BJ (cell line): ENCODE results near the gene APOA1. TPM values are rescaled to one million over a fixed set of nuclear protein-coding genes. Genes with fewer than 3 reads are reported as not detected.

Experiments used
- CTCF ChIA-PET: fragments of 350-600 bp; formaldehyde crosslinking; extraction: SDS; loops from one replicate; lab custom pipeline; 2021; ENCODE audit warnings: antibody characterized with exemption, inconsistent platforms; lab: Yijun Ruan, JAX
- POLR2A ChIA-PET: fragments of 300-600 bp; sonication (Branson Sonifier 250); formaldehyde crosslinking; extraction: SDS; loops from one replicate; lab custom pipeline; 2021; ENCODE audit warnings: antibody characterized with exemption; lab: Charles Lee
- DNase-seq: peaks from one replicate; pipeline ENCODE4 v3.0.0-alpha.2; 2011; ENCODE audit warnings: low read depth
- H3K27me3 ChIP-seq: 2 replicates; pipeline ENCODE4 v1.6.0; 2011; ENCODE audit warnings: low read length; ENCODE audit not compliant: control insufficient read depth, insufficient read depth
- H3K36me3 ChIP-seq: 2 replicates; pipeline ENCODE4 v1.5.1; 2011; ENCODE audit warnings: low read length; ENCODE audit not compliant: control insufficient read depth, insufficient read depth
- H3K4me3 ChIP-seq: 2 replicates; pipeline ENCODE4 v1.5.1; 2011; ENCODE audit warnings: low read depth, mild to moderate bottlenecking, control low read depth, low read length
- CTCF ChIP-seq: IDR thresholded peaks from 2 replicates; pipeline ENCODE4 v1.5.1; 2011; ENCODE audit warnings: low read depth, mild to moderate bottlenecking, control low read depth, inconsistent platforms, low read length, moderate library complexity; ENCODE audit not compliant: insufficient read depth
- polyA plus RNA-seq: library from polyadenylated mRNA; depleted of rRNA; stranded (reverse); fragments of >200 nt; gene quantifications from 2 replicates; pipeline ENCODE4 v1.2.3, GENCODE V29; 2011

APOA1 gene
- polyA plus RNA-seq, 1 experiment = not detected

GRCh38 chr11:116829525-116830183 lies 7.8 kb downstream of the APOA1 start, which contains the start of gene APOC3:
TSS of gene APOC3 (plus strand) at chr11:116829907. CDS start at chr11:116830583, 676 bp downstream.
- DNase-seq = no peak
- no peak within 1 kb of the TSS for H3K4me3 ChIP-seq
- H3K36me3 ChIP-seq = no peaks in the 10 kb centered on the region
- ChIA-PET POLR2A (no interaction called here), CTCF (interaction anchor here (0.6 to 1.5 kb wide), 4 partner anchors 29 to 393 kb away, joined by 3 to 5 read pairs (median 3); no protein-coding TSS in a partner anchor)
- no peak for TF ChIP-seq CTCF
- no peaks in the 10 kb centered on the region; the same call in 1 of the 2 replicates for H3K27me3 ChIP-seq

- TF ChIP-seq CTCF = no peak
- H3K4me3 ChIP-seq = no peak overlapping the region
- H3K27me3 ChIP-seq = no peaks in the 10 kb centered on the region; the same call in 1 of the 2 replicates
- CTCF ChIA-PET = interaction anchor here (0.6 to 1.5 kb wide), 4 partner anchors 28 to 277 kb away, joined by 3 to 5 read pairs (median 3); partner anchors contain the start of gene APOA5
- DNase-seq = no peak
- POLR2A ChIA-PET = interaction anchor here (0.6 kb wide), 1 partner anchor 247 kb away, joined by 5 read pairs; no protein-coding TSS in a partner anchor
- H3K36me3 ChIP-seq = no peaks in the 10 kb centered on the region
Measured at GRCh38 chr11:116828632-116829524, 8.5 kb downstream of the APOA1 start.

- Histone ChIP-seq H3K27me3 (no peaks in the 10 kb centered on the region; the same call in 1 of the 2 replicates), H3K4me3 (no peak overlapping the region), H3K36me3 (no peaks in the 10 kb centered on the region)
- CTCF ChIA-PET = interaction anchor here (1.0 to 1.2 kb wide), 2 partner anchors 11 to 37 kb away, joined by 3 read pairs; no protein-coding TSS in a partner anchor
- no peak for DNase-seq
- TF ChIP-seq CTCF = no peak
- POLR2A ChIA-PET = no interaction called here
Measured at GRCh38 chr11:116827461-116827860, 10.0 kb downstream of the APOA1 start.

- no peak overlapping the region for H3K4me3 ChIP-seq
- TF ChIP-seq CTCF = no peak
- no peaks in the 10 kb centered on the region; the same call in 1 of the 2 replicates for H3K27me3 ChIP-seq
- no peaks in the 10 kb centered on the region for H3K36me3 ChIP-seq
- CTCF ChIA-PET = interaction anchor here (1.0 to 1.2 kb wide), 2 partner anchors 10 to 37 kb away, joined by 3 read pairs; no protein-coding TSS in a partner anchor
- no peak for DNase-seq
- POLR2A ChIA-PET = no interaction called here
Measured at GRCh38 chr11:116826751-116827431, 10.5 kb downstream of the APOA1 start.
